GM19324 (cell line): ENCODE measurements around the gene TAGLN.
"Not testable (repeated sequence)": the region's sequence is repeated elsewhere in the genome, so short reads cannot be mapped to it uniquely, and the experiment has no call there.

Source experiments
- ATAC-seq: cut with Tn5 transposase; IDR thresholded peaks from one replicate; pipeline ENCODE4 v1.9.1; 2021; ENCODE audit warnings: mild to moderate bottlenecking, moderate library complexity; ENCODE audit not compliant: unreplicated experiment, low FRiP score

TAGLN gene

GRCh38 chr11:117195258-117195657 is 3.9 kb upstream of the TAGLN start:
- ATAC-seq: no peak

- ATAC-seq: no peak
These were observed 3.4 kb upstream of the TAGLN start for GRCh38 chr11:117195761-117196160.

GRCh38 chr11:117197006-117197405 is 2.2 kb upstream of the TAGLN start:
- ATAC-seq: no peak

- ATAC-seq: no peak
These were observed 1.4 kb upstream of the TAGLN start for GRCh38 chr11:117197516-117198456.

GRCh38 chr11:117198613-117199012 is 557 bp upstream of the TAGLN start:
- ATAC-seq: no peak

GRCh38 chr11:117199916-117200812 is 994 bp downstream of the TAGLN start:
- ATAC-seq: no peak

GRCh38 chr11:117200813-117201657 is 1.9 kb downstream of the TAGLN start:
- no peak for ATAC-seq

- ATAC-seq: no peak
These were observed 2.6 kb downstream of the TAGLN start for GRCh38 chr11:117201658-117202305.

- ATAC-seq: no peak
These were observed 3.4 kb downstream of the TAGLN start for GRCh38 chr11:117202386-117203068.

GRCh38 chr11:117203069-117203407 is 3.9 kb downstream of the TAGLN start:
- no peak for ATAC-seq

GRCh38 chr11:117204283-117205080 is 5.3 kb downstream of the TAGLN start:
- ATAC-seq: no peak

- no peak for ATAC-seq
These were observed 6.1 kb downstream of the TAGLN start for GRCh38 chr11:117205211-117205818.

- ATAC-seq: not testable (repeated sequence)
These were observed 6.9 kb downstream of the TAGLN start for GRCh38 chr11:117206111-117206510.

GRCh38 chr11:117206859-117207258 is 7.7 kb downstream of the TAGLN start:
- ATAC-seq: not testable (repeated sequence)

GRCh38 chr11:117207481-117207880 is 8.3 kb downstream of the TAGLN start:
- ATAC-seq: not testable (repeated sequence)

- ATAC-seq: not testable (repeated sequence)
These were observed 9.5 kb downstream of the TAGLN start for GRCh38 chr11:117208710-117209109.

GRCh38 chr11:117209351-117210125 is 10.4 kb downstream of the TAGLN start:
- not testable (repeated sequence) for ATAC-seq
